Skeletal muscle satellite cell (primary cell): ENCODE results near the gene GLS.
"Not testable (repeated sequence)": the region's sequence is repeated elsewhere in the genome, so short reads cannot be mapped to it uniquely, and the experiment has no call there.

Experiments used
- H3K27me3 ChIP-seq: 2 replicates; pipeline ENCODE4 v1.7.0; 2013; ENCODE audit warnings: low read length; ENCODE audit not compliant: control insufficient read depth, insufficient read depth
- H3K36me3 ChIP-seq: 2 replicates; pipeline ENCODE4 v1.7.0; 2013; ENCODE audit warnings: mild to moderate bottlenecking, control low read depth, low read length; ENCODE audit not compliant: insufficient read depth
- H3K4me1 ChIP-seq: 2 replicates; pipeline ENCODE4 v1.7.0; 2013; ENCODE audit warnings: low read length; ENCODE audit not compliant: control insufficient read depth, insufficient read depth
- H3K4me2 ChIP-seq: 2 replicates; pipeline ENCODE4 v1.7.0; 2013; ENCODE audit warnings: mild to moderate bottlenecking, low read length
- H3K4me3 ChIP-seq: 2 replicates; pipeline ENCODE4 v1.7.0; 2013; ENCODE audit warnings: low read length
- H3K9ac ChIP-seq: 2 replicates; pipeline ENCODE4 v1.7.0; 2013; ENCODE audit warnings: mild to moderate bottlenecking, low read depth, low read length, moderate library complexity
- H3K9me3 ChIP-seq: replicated peaks from 2 replicates; pipeline ENCODE4 v1.7.0; 2013; ENCODE audit warnings: mild to moderate bottlenecking, control low read depth, low read length

The GLS gene

GRCh38 chr2:190859347-190860297 lies 21.0 kb upstream of the GLS start:
- H3K4me1 ChIP-seq: peaks cover 67% of the 10 kb centered on the region
- no peaks in the 10 kb centered on the region for H3K36me3 ChIP-seq
- H3K27me3 ChIP-seq: no peaks in the 10 kb centered on the region
- H3K4me3 ChIP-seq: peak overlapping the region; percentile 57
- peak overlapping the region; percentile 83 for H3K4me2 ChIP-seq
- H3K9ac ChIP-seq: peak overlapping the region; percentile 85
- H3K9me3 ChIP-seq: no peaks in the 10 kb centered on the region

- Histone ChIP-seq H3K4me3 (no peak overlapping the region), H3K27me3 (no peaks in the 10 kb centered on the region), H3K9ac (peak overlapping the region; percentile 85), H3K9me3 (no peaks in the 10 kb centered on the region), H3K36me3 (no peaks in the 10 kb centered on the region), H3K4me2 (peak overlapping the region; percentile 34), H3K4me1 (peaks cover 73% of the 10 kb centered on the region)
Measured at GRCh38 chr2:190860985-190861680, 19.5 kb upstream of the GLS start.

- H3K4me3 ChIP-seq, H3K36me3 ChIP-seq, H3K4me2 ChIP-seq, H3K27me3 ChIP-seq, H3K9me3 ChIP-seq: not testable (repeated sequence)
- Histone ChIP-seq H3K4me1 (peaks cover 76% of the 10 kb centered on the region), H3K9ac (peak overlapping the region; percentile 1)
Measured at GRCh38 chr2:190862128-190862527, 18.5 kb upstream of the GLS start.

- peaks cover 80% of the 10 kb centered on the region for H3K4me1 ChIP-seq
- H3K9me3 ChIP-seq: no peaks in the 10 kb centered on the region
- H3K36me3 ChIP-seq: no peaks in the 10 kb centered on the region
- H3K4me3 ChIP-seq: no peak overlapping the region
- no peaks in the 10 kb centered on the region for H3K27me3 ChIP-seq
- H3K9ac ChIP-seq: peak overlapping the region; percentile 1
- H3K4me2 ChIP-seq: no peak overlapping the region
Measured at GRCh38 chr2:190862571-190862991, 18.0 kb upstream of the GLS start.

GRCh38 chr2:190863946-190864345 lies 16.7 kb upstream of the GLS start:
- peaks cover 69% of the 10 kb centered on the region for H3K4me1 ChIP-seq
- peak overlapping the region; percentile 36 for H3K9ac ChIP-seq
- no peak overlapping the region for H3K4me2 ChIP-seq
- no peak overlapping the region for H3K4me3 ChIP-seq
- H3K9me3 ChIP-seq: no peaks in the 10 kb centered on the region
- no peaks in the 10 kb centered on the region for H3K27me3 ChIP-seq
- H3K36me3 ChIP-seq: no peaks in the 10 kb centered on the region

GRCh38 chr2:190864375-190864774 lies 16.2 kb upstream of the GLS start:
- Histone ChIP-seq H3K27me3 (no peaks in the 10 kb centered on the region), H3K4me1 (peaks cover 65% of the 10 kb centered on the region), H3K9ac (peak overlapping the region; percentile 36), H3K4me2 (no peak overlapping the region), H3K36me3 (no peaks in the 10 kb centered on the region), H3K4me3 (no peak overlapping the region), H3K9me3 (no peaks in the 10 kb centered on the region)

- Histone ChIP-seq H3K9me3 (no peaks in the 10 kb centered on the region), H3K9ac (peak overlapping the region; percentile 11), H3K4me2 (no peak overlapping the region), H3K4me3 (no peak overlapping the region), H3K27me3 (no peaks in the 10 kb centered on the region), H3K36me3 (no peaks in the 10 kb centered on the region), H3K4me1 (peaks cover 37% of the 10 kb centered on the region)
Measured at GRCh38 chr2:190867212-190867611, 13.4 kb upstream of the GLS start.

GRCh38 chr2:190867832-190868231 lies 12.8 kb upstream of the GLS start:
- Histone ChIP-seq H3K27me3 (no peaks in the 10 kb centered on the region), H3K4me1 (peaks cover 31% of the 10 kb centered on the region), H3K9me3 (no peaks in the 10 kb centered on the region), H3K36me3 (no peaks in the 10 kb centered on the region), H3K4me2 (no peak overlapping the region), H3K9ac (no peak overlapping the region), H3K4me3 (no peak overlapping the region)

GRCh38 chr2:190869721-190870120 lies 10.9 kb upstream of the GLS start:
- no peak overlapping the region for H3K4me2 ChIP-seq
- H3K9ac ChIP-seq: no peak overlapping the region
- no peaks in the 10 kb centered on the region for H3K9me3 ChIP-seq
- H3K36me3 ChIP-seq: no peaks in the 10 kb centered on the region
- H3K4me3 ChIP-seq: no peak overlapping the region
- H3K27me3 ChIP-seq: no peaks in the 10 kb centered on the region
- H3K4me1 ChIP-seq: peaks cover 13% of the 10 kb centered on the region

GRCh38 chr2:190873451-190873850 lies 7.2 kb upstream of the GLS start:
- not testable (repeated sequence) for H3K4me2 ChIP-seq, H3K27me3 ChIP-seq, H3K9me3 ChIP-seq, H3K4me3 ChIP-seq, H3K36me3 ChIP-seq, H3K9ac ChIP-seq, H3K4me1 ChIP-seq

GRCh38 chr2:190875891-190876290 lies 4.7 kb upstream of the GLS start:
- no peak overlapping the region for H3K4me2 ChIP-seq
- peaks cover 5% of the 10 kb centered on the region for H3K4me1 ChIP-seq
- H3K4me3 ChIP-seq: no peak overlapping the region
- H3K9me3 ChIP-seq: no peaks in the 10 kb centered on the region
- H3K9ac ChIP-seq: no peak overlapping the region
- no peaks in the 10 kb centered on the region for H3K27me3 ChIP-seq
- H3K36me3 ChIP-seq: no peaks in the 10 kb centered on the region
